GM19438 (cell line): ENCODE results near the gene JDP2.
A peak's percentile ranks its signal among the peaks of the same experiment; 100 is the strongest.

Experiments
- ATAC-seq: cut with Tn5 transposase; IDR thresholded peaks from one replicate; pipeline ENCODE4 v1.9.1; 2021; ENCODE audit warnings: low read depth; ENCODE audit not compliant: unreplicated experiment

Gene JDP2

DNA sequence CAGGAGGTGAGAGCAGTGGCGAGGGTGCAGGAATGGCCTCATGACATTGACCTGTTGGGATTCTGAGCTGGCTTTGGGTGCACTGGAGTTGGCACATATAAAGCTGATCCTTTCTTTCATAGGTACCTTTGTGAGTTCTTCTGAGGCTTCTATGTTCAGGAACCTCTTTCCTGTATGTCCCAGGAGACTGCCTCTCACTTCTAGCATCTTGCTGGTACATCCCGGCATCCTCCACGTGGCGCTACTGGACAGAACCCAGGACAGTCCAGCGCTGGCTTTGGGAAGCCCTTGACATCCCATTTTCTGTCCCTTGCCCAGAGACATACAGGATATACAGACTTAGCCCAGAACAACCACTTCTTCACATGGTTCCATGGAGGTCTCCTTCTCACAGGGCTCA is 50.1 kb downstream of the JDP2 start:
- no peak for ATAC-seq

DNA sequence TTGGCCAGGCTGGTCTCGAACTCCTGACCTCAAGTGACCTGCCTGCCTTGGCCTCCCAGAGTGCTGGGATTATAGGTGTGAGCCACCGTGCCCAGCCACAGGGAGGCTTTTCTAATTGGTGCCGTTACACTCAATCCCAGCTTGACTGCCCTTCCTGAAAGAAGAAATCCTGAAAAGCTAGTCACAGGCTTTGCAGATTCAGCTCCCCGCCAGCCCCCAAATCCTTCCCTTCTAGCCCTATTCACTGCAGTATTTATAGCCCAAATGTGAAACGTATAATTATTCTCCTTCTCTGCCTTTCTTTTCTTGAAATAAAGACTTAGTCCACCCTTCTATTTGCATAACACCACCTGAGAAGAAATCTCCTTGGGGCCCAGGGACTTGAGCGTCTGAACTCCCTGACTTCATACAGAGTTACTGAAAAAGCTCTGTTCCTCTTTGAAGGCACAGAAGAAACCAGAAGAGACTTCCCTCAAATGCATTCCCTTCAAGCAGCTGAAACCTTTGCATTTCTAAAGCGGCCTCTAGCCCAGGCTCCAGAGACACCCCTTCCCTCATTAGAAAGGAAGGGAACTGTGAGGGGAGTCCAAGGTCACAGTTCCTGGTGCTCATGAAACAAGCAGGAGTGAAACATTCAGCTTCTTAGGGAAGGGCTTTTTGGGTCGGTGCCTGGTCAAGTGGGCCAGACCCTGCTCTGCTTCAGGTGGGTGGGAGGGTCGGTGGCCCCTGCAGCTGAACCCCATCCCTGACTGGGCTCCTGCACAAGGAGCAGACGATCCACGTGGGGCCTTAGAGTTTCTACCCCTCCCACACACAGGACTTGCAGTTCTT is 52.2 kb downstream of the JDP2 start:
- ATAC-seq = peak; percentile 73

DNA sequence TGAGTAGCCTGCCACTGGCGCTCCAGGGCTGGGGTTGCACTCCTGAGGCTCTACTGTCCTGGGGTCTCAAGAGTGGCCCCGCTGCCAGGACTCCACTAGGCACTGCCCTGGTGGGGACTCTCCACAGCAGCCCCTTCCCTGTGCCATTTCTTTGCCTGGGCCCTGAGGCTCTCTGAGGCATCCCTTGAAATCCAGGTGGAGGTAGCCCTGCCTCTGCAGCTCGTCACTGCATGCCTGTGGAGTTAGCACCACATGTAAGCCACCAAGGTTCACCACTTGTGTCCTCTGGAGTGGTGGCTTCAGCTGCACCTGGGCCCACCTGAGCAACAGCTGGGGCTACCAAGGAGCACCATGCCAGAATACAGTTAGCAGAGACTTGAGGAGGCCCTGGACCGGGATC is 54.5 kb downstream of the JDP2 start:
- no peak for ATAC-seq

DNA sequence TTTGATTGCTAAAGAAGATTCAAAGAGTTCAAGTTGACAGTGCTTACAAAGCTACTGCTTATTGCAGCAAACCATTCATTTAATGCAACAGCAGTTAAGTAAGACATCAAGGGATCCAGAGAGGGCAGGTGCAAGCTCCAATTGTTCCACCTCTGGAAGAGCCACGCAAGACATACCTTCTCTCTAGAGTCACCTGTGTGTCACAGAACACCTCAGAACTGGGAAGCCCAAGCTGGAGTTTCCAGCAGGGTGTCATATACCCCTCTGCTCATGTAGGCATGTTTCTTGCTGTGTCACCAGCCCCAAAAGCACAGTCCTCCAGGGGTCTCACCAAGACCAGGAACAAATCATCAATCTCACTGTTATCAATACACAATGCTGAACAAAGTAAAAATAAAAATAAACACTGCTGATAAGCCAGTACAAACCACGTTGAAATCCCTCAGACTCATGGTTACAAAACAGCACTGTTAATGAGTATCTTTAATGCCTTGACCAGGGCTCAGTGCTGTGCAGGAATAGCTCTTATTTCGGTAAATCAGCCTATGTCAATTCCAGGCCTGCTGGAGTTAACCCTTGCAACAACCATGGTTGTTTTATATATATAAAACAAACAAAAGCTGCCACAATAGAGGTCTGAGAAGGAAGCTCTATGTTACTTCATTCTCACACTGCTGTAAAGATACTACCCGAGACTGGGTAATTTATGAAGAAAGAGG is 57.0 kb downstream of the JDP2 start:
- no peak for ATAC-seq

DNA sequence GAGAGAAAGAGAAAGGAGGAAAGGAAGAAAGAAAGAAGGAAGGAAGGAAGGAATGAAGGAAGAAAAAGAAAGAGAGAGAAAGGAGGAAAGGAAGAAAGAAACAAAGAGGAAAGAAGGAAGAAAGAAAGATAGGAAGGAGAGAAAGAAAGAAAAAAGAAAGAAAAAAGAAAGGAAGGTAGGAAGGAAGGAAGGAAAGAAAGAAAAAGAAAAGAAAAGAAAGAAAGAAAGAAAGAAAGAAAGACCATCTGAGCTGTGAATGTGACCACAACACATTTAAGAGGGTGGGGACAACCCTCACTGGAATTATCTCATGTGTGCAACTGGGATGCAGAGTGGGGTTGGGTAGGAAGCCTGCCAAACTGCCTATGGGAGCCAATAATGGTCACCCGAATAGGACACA is 58.5 kb downstream of the JDP2 start:
- no peak for ATAC-seq

DNA sequence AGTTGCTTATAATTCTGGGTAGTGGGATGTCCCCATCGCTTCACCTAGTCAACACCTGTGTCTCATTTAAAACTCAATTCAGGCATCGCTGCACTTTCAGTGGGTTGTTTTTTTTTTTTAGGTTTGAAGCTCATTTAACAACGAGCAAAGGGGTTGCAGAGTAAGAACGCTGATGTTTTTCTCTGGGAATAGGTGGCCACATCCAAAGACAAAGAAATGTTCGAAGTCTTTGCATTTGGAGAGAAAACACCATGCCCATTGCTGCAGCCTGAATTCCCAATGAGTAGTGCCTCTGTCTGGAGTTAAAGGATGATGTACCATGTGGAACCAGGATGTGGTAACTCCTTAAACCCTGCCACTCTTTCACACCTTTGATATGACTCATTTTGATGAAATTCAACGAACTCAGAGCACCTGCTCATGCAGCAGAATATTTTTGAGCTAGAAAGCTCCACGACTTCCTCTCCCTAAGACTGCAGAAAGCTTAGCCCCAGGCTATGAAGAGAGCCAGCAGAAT is 59.4 kb downstream of the JDP2 start:
- no peak for ATAC-seq

DNA sequence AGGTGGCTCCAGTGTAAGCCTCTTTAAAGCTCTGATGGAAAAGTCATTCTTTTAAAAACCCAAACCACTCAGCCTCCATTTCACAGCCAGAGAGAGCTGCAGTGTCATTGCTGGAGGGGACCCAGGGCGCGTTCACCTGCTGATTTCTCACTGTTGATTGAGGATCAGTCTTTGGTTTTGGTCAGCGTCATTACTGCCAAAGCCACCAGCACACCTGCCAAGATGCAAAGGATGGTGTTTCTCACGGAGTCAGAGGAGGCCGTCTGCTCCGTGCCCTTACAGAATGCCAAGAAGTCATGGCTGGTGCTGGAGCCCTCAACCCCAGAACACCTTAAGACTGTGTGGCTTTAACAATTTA is 61.6 kb downstream of the JDP2 start:
- ATAC-seq = no peak

DNA sequence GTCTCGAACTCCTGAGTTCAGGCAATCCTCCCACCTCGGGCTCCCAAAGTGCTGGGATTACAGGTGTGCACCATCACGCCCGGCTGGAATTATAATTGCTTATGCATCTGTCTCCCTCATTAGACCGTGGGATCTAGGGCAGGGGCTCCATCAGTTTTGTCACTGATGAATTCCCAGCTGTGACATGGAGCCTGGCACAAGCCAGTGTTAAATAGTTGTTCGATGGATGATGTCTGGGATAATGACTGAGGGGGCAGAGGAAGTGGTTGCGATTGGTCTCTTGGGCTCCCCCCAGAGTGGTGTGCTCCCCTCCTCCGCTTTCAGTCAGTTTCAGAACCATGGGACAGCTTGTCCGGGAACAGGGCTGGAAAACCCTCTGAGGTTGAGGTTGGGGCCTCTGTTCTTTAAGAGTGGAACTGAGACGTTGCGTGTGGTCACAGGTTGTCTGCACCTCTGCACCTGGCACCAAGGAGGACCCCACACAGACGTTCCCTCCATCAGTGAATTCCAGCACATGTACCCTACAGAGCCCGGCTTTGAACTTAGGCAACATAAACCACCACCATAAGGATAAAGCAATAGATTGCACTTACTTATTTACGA is 63.7 kb downstream of the JDP2 start:
- no peak for ATAC-seq

DNA sequence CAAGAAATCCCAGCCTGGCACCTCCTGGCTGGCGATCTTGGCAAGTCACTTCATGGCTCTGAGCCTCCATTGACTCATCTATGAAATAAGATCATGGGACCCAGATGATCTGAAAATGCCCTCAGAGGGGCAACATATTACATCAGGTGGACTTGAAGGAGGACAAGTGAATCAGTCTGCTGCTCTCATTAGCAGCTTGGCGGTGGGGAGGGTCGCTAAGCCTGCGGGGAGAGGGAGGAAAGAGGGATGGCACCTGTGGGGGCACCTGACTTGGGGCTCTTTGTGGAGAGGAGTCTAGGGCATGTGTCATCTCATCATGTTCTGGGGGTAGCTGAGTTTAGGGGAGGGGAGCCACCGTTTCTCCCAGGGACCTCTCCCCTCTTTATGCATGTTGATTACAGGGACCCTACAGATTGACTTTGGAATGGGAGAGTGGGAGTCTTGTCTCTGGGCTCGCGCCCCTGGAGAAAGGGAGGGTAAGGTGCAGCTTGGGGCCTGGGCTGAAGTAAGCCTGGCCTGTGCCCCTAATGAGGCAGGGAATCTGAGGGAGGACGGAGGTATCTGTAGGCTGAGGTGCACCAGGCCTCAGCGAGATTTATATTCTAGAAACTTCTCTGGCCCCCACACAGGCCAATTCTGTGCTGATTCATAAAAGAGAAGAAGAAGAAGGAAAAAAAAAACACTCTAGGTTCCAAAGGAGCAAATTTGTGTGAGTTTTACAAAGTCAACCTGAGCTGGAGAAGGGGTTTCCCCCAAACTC is 65.2 kb downstream of the JDP2 start:
- ATAC-seq = no peak

DNA sequence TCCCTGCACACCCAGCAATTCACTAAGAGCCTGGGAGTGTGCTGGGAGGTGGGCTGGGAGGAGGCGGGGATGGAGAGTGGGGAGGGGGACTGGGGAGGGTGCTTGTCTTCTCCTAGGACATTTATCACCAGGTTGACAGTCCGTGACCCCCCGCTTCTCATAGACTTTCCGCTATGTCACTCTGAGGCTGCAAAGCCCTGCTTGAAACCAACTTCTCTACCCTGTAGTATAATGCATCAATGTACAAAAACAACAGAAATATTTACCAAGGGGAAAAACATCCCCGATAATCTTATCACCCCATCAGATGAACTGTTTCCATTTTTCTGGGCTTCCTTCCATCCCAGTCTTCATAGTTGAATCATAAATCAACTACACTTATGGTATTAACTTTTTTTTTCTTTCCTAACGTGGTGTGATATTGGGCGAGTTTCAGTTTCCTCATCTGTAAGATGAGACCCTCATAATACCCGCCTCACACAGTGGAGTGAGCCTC is 65.8 kb downstream of the JDP2 start:
- ATAC-seq = no peak

DNA sequence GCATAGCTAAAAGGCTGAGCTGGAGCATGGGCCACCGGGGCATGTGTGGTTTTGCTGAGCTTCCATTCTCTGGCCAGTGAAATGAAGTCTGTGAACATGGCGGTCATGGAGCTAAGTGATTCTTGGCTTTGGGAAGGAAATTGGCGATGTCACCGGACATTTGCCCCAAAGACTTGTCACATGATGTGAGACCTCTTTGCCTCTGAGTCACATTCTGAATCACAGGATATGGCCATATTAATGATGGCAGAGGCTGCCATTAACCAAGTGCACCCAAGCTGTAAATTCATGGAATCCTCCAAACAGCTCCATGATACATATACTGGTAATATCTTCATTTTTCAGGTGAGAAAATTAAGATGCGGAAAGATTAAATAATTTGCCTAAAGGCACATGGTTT is 67.1 kb downstream of the JDP2 start:
- ATAC-seq = no peak

DNA sequence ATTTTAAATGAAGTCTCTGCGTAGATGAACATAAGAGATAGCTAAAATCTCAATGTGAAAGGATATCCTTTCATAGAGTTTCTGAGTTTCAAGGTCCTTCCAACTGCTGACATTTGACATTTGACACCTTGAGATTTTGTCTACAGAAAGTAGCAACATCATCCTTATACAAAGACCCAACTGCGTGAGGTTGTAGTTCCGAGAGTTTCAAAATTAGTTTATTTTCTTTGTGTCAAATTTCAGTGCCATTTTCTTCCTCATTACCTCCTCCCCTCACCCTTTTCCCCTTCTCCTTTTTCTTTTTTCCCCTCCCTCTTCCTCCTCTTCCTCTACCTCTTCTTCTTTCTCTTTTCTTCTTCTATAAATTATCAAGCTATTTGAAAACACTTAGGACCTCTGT is 67.6 kb downstream of the JDP2 start:
- ATAC-seq = no peak

DNA sequence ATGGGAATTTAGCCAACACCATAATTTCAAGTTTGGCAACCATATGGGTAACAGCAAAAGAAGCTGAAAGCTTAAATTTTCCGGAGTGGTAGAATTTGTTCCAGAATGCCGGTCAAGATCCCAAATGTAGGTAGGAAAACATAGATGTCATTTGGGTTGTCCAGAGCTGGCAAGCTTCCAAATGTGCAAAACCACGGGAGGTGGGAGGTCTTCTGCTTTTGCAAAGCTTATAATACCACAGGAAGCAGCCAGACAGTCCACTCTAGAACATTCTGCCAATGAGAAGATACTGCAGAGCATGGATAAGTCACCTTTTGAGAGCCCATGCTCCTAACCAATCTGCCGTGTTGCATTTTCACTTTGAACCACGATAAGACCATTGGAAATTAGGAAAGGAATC is 68.1 kb downstream of the JDP2 start:
- ATAC-seq = no peak

DNA sequence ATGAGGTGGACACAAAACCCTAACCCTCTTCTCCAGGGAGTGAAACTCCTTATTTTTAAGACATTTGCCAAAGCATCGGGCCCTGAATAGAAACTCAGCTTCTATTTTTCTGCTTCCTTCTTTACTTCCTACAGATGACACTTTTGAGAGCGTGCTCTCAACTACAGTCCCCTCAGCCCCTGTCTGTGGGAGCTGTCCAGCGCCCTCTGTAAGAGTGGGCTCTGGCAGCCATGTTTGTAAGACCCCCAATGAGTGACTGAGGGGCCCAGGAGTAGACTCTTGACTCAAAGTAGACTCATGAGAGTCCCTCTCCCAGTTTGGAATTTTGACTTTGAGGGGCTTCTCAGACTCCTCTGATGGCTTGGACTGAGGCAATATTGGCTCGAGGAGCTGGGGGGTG is 68.9 kb downstream of the JDP2 start:
- ATAC-seq = no peak

DNA sequence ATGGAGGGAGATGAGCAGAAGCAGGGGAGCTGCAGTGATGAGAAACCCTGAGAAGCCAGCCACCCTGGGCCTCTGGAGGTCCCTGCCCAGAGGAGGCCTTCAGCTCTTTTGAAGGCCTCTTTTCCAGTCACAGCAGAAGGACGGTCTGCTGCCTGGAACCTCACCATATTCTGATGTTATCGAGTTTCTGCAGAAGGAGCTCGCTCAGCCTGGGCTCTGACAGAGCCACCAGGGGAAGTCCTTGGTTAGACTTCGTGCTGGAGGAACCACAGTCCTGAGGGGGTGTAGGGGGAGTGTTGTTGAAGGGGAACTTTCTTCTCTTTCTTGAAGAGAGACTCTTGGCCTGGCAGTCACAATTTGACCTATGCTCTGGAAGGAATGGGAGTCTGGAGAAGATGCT is 69.4 kb downstream of the JDP2 start:
- no peak for ATAC-seq

DNA sequence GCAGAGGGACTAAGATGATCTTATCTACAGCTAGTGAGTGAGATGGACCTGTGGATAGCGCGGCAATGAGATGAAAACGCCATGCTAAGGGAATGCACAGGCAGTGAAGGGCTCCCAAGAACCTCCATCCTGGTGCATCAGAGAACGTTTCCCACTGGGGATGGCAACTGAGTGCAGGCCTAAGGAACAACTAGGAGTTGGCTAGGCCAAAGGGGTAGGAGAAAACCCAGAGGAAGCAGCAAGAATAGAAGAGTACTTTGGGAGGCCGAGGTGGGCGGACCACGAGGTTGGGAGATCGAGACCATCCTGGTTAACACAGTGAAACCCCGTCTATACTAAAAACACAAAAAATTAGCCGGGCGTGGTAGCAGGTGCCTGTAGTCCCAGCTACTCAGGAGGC is 69.9 kb downstream of the JDP2 start:
- no peak for ATAC-seq

DNA sequence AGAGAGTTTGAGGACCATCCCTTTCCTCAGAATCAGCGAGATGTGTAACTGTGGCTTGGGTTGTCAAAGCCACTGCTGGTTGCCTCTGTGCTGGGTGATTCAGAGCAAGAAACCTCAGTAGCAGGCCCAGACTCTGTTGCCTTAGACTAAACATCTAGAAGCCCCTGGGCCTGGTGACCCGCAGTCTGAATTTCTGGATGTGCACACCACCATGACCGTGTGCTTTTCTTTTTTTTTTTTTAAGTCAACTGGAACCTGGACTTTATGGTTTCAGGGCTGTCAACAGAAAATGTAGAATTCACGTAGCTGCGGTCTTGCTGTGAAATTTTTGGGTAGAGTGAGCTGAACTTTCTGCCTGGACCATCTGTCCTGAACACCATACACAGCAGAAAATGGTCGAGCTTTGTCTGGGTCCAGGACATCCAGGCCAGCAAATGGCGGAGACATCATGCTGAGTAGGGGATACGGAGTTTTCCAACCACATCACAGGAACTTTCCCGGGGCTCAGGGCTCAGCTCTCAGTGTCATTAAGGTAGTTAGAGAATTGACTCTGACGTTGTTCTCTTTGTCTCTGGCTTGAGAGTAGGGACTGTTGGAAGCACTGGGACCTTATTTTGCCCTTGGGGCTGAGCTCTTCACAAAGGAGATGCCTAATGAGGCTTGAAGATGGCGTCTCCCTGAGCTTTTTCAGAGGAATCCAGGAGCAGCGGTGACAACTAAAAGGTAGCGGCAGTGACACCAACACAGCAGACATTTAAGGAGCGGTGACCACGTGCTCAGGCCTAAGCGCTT is 71.5 kb downstream of the JDP2 start:
- no peak for ATAC-seq

DNA sequence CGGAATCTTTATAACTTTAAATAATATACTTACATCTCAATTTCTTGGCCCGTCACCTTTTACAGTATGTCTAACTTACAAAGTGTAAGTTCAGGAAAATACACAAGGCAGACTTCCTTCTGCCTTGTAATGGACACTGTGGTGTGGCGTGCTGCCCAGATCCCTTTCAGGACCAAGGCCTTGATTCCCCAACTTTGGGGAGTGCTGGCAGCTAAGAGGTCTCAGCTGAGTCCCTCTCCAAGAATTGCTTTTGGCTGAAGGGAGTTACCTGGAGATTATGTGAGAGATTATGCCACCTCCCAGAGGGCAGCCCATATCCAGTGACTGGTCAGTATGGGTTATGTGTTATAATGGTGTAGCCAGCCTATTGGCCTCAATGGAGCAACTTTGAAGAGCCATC is 73.3 kb downstream of the JDP2 start:
- ATAC-seq = no peak

DNA sequence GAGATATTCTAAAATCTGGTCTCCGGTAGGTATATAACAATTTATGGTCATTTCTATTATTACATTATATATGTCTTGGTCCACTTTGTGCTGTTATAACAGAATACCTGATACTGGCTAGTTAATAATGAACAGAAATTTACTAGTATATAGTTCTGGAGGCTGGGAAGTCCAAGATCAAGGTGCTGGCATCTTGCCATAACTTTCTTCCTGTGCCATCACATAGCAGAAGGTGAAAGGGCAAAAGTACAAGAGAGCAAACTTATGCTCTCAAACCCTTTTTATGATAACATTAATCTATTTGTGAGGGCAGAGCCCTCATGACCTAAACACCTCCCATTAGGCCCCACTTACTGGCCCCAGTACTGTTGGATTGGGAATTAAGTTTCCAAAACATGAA is 76.6 kb downstream of the JDP2 start:
- no peak for ATAC-seq

DNA sequence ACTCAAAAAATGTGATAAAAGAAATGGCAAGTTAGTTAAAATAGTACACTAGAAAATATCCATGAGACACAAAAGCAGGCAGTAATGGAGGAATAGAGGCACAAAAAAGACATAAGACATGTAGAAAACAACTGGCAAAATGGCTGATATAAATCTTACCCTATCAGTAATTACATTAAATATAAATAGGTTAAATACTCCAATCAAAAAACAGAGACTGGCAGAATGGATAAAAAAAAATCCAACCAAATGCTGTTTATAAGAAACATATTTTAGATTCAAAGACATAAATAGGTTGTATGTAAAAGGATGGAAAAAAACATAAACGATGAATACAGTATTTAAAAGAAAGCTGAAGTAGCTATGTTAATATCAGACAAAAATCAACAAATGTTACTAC is 79.1 kb downstream of the JDP2 start:
- no peak for ATAC-seq
